Suppressor macrophage (primary cell): Measurements from ENCODE around the gene SMIM10L2A.
"Not testable (repeated sequence)": the region's sequence is repeated elsewhere in the genome, so short reads cannot be mapped to it uniquely, and the experiment has no call there.

Source experiments
- DNase-seq, 4 experiments: peaks; one replicate each; pipeline ENCODE4 v3.0.0-alpha.2; 2020 to 2022

Gene SMIM10L2A

DNA sequence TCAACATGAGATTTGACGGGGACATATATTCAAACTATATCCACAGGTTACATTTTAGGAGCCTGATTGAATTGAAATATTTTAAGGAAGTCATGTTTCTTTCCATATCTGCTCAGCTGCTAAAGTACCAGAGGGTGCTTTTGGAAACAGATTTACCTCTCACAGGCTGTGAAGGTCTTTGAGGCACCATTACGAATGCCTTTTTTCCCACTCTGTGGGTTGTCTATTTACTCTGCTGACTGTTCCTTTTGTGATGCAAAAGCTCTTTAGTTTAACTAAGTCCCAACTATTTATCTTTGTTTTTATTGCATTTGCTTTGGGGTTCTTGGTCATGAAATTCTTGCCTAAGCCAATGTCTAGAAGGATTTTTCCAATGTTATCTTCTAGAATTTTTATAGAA lies 40.0 kb downstream of the SMIM10L2A start:
- DNase-seq, result not testable (repeated sequence)

DNA sequence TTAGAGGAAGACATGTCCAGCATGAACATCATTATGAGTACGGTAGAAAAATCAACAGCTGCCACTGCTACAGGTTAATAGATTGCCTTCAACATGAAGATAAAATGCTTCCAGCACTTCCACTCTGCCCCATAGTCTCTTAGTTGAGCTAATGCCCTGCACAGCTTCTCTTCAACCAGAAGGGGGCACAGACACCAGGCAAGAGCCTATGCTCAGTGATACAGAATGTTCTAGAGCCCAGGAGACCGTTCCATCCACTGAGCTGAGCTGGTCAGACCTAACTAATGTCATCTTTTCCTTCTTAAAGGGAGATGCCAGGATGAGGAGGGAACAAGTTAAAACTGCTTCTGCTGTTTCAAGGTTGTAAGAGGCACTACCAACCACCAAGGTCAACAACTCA lies 42.2 kb downstream of the SMIM10L2A start:
- DNase-seq, result peak; percentile 1 to 38 (median 20)

DNA sequence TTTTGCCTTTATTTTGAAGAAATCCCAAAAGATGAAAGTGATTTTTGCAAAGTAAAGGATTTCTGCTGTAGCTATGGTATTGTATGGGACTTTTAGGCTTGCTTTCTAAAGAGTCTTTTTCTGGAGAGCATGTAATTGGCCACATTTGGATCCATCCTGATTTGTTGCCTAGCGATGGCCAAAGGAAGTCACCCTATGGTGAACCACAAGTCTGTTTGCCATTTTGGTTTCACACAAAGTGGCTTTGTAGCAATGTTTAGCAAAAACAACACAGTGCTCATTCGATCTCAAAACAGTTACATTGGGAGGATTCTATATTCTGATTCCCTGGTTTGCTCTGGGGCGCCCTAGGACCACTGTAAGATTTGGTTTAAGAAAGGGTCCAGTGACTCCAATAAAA lies 54.6 kb downstream of the SMIM10L2A start:
- no peak for DNase-seq

DNA sequence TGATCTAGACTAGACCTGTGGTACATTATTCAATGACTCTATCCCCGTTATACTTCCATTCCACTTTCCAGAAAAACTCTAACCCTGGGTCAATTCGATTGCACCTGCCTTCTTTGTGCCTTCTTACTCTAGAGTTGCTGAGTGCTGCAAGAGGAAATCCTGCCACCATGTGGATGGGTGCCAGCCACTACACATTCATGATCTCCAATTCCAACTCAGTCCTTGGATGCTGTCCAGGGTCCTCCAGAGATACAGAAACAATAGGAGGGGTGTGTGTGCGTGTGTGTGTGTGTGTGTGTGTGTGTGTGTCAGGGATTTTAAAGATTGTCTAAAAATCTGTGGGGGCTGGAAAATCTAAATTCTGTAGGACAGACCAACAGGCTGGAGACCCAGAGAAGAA lies 55.8 kb downstream of the SMIM10L2A start:
- peak; percentile 29 to 61 (median 53) for DNase-seq
